Measurements from ENCODE around the gene DIDO1.

DNA sequence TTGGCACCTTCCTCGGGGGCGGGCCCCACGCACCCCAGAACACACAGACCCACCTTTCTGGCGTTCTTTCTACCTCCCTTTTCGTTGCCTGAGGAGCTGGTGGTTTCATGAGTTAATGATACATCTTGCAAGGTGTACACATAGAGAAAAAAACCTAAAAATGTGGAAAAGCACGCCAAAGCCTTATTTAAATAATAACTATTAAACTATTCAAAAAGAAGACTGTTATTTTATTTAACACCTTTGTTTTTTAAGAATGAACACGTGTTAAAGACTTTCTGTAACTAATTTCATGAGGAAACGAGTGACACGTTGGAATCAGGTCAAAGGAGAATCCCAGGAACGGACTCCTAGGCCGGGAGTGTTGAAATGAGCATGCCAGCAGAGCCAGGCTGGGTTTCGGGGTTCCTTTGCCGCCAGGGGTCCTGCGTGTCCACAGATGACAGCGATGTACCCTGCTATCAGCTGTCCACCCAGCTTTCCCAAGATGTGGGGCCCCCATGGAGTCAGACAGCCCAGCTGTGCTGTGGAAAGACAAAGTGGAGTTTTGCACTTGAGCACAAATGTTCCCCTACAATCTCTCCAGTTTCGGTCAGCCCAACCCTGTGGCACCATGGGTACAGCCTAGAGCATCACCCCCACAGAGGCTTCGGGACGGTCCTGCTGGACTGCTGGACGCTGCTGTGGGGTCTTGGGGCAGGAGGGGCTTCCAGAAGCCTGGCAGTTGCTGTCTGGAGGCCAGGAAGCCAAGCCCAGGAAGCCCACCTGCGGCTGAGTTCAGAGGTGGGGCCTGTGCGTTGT, 42.3 kb upstream of the DIDO1 start:
- TF ChIP-seq RAD21 (IDR thresholded peaks at IDR 0.05; ENCODE audit: low read length) (no peak), POLR2A (IDR thresholded peaks at IDR 0.05; ENCODE audit: low read depth, low read length) (no peak), MAFK (IDR thresholded peaks at IDR 0.05; ENCODE audit: low read depth, low read length) (no peak), MXI1 (IDR thresholded peaks at IDR 0.05; ENCODE audit: borderline replicate concordance, low read depth, low read length) (no peak), RFX5 (IDR thresholded peaks at IDR 0.05; ENCODE audit: low read depth, low read length) (no peak), RCOR1 (IDR thresholded peaks at IDR 0.05; ENCODE audit: insufficient replicate concordance, low read length) (no peak)
- TF ChIP-seq, protein P1, sequence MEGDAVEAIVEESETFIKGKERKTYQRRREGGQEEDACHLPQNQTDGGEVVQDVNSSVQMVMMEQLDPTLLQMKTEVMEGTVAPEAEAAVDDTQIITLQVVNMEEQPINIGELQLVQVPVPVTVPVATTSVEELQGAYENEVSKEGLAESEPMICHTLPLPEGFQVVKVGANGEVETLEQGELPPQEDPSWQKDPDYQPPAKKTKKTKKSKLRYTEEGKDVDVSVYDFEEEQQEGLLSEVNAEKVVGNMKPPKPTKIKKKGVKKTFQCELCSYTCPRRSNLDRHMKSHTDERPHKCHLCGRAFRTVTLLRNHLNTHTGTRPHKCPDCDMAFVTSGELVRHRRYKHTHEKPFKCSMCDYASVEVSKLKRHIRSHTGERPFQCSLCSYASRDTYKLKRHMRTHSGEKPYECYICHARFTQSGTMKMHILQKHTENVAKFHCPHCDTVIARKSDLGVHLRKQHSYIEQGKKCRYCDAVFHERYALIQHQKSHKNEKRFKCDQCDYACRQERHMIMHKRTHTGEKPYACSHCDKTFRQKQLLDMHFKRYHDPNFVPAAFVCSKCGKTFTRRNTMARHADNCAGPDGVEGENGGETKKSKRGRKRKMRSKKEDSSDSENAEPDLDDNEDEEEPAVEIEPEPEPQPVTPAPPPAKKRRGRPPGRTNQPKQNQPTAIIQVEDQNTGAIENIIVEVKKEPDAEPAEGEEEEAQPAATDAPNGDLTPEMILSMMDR (conservative IDR thresholded peaks at IDR 0.05; ENCODE audit: low read depth, low read length): no peak
- TF ChIP-seq, protein P2, sequence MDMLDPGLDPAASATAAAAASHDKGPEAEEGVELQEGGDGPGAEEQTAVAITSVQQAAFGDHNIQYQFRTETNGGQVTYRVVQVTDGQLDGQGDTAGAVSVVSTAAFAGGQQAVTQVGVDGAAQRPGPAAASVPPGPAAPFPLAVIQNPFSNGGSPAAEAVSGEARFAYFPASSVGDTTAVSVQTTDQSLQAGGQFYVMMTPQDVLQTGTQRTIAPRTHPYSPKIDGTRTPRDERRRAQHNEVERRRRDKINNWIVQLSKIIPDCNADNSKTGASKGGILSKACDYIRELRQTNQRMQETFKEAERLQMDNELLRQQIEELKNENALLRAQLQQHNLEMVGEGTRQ (IDR thresholded peaks at IDR 0.05; ENCODE audit: low read depth, low read length): no peak

All from IMR-90 (cell line).